ENCODE results near the gene SPSB3. TPM values are rescaled to one million over a fixed set of nuclear protein-coding genes. Genes with fewer than 3 reads are reported as not detected.
A peak's percentile ranks its signal among the peaks of the same experiment; 100 is the strongest.

The SPSB3 gene
- total RNA-seq, 1 donor from 2014 or later: 40.3 TPM

GRCh38 chr16:1776991-1777374, 5.4 kb downstream of the SPSB3 start:
- Mint-ChIP-seq H3K27me3 (no peaks in the 10 kb centered on the region), H3K4me1 (peaks cover 20% of the 10 kb centered on the region), H3K9me3 (no peaks in the 10 kb centered on the region), H3K4me3 (no peak overlapping the region), H3K36me3 (ENCODE audit: low read depth) (peaks cover 17% of the 10 kb centered on the region), H3K27ac (no peak overlapping the region)
- no peak for TF ChIP-seq CTCF (IDR thresholded peaks at IDR 0.05)
- ChIA-PET CTCF (no interaction called here), POLR2A (no interaction called here)
- ATAC-seq (ENCODE audit: low read depth) (no peak), DNase-seq (no peak)
- intact Hi-C loops (cut with micrococcal nuclease): no loop called here

GRCh38 chr16:1776672-1776955, 5.8 kb downstream of the SPSB3 start:
- DNase-seq: no peak
- Mint-ChIP-seq H3K9me3 (no peaks in the 10 kb centered on the region), H3K4me3 (no peak overlapping the region), H3K4me1 (peaks cover 20% of the 10 kb centered on the region), H3K27ac (no peak overlapping the region), H3K27me3 (no peaks in the 10 kb centered on the region), H3K36me3 (ENCODE audit: low read depth) (peaks cover 19% of the 10 kb centered on the region)
- intact Hi-C loops (cut with micrococcal nuclease): no loop called here
- ChIA-PET CTCF (no interaction called here), POLR2A (no interaction called here)
- no peak for TF ChIP-seq CTCF (IDR thresholded peaks at IDR 0.05)
- no peak for ATAC-seq (ENCODE audit: low read depth)

DNA sequence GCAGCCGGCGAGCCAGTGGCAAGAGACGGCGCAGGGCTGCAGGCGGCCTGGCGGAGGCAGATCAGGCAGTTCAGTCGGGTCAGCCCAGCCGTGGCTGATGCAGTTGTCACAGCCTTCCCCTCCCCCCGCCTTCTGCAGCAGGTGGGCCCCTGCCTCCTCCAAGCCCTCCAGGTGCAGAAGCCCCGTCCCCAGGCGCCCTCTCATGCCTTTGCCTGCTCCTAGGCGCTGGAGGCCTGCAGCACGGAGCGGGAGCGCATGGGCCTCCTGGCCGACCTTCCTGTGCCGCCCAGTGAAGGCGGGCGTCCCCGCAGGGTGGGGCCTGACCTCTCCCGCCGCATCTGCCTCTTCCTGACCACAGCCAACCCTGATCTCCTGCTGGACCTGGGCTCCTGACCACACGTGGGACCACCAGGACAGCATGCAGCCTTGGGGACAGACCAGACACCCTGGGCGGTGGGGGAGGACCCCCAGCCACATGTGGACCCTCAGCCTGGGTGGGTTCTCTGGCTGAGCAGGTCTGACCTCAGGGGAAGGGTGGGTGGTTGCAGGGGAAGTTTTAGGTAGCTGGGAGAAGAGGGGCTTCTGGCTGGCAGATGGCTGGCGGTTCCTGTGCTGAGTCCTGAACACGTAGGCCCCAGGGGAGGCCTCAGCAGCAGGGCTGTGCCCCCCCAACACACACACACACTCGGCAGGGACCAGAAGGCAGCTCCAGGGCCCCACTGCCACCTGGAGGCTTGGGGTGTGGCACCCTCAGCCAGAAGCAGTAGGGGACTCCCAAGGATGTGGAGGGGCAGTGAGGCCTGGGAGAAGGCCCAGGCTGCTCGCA, 6.3 kb downstream of the SPSB3 start:
- peaks cover 19% of the 10 kb centered on the region for H3K36me3 Mint-ChIP-seq (ENCODE audit: low read depth)
- CTCF ChIA-PET: no interaction called here
- POLR2A ChIA-PET: no interaction called here
- no peak overlapping the region for H3K27ac Mint-ChIP-seq
- no peaks in the 10 kb centered on the region for H3K9me3 Mint-ChIP-seq
- TF ChIP-seq CTCF (IDR thresholded peaks at IDR 0.05): no peak
- H3K4me3 Mint-ChIP-seq: no peak overlapping the region
- no peak for DNase-seq
- peaks cover 15% of the 10 kb centered on the region for H3K4me1 Mint-ChIP-seq
- ATAC-seq (ENCODE audit: low read depth): no peak
- intact Hi-C loops (cut with micrococcal nuclease): no loop called here
- no peaks in the 10 kb centered on the region for H3K27me3 Mint-ChIP-seq

GRCh38 chr16:1775006-1775845, 7.1 kb downstream of the SPSB3 start:
- Mint-ChIP-seq H3K27ac (no peak overlapping the region), H3K4me1 (peaks cover 19% of the 10 kb centered on the region), H3K9me3 (no peaks in the 10 kb centered on the region), H3K4me3 (peak overlapping the region; percentile 28), H3K36me3 (ENCODE audit: low read depth) (peaks cover 19% of the 10 kb centered on the region), H3K27me3 (no peaks in the 10 kb centered on the region)
- no peak for ATAC-seq (ENCODE audit: low read depth)
- TF ChIP-seq CTCF (IDR thresholded peaks at IDR 0.05): no peak
- intact Hi-C loops (cut with micrococcal nuclease): no loop called here
- ChIA-PET POLR2A (interaction anchor here (5.6 kb wide), 1 partner anchor 8 kb away, joined by 88 read pairs; the partner anchor contains the start of genes NUBP2 and SPSB3), CTCF (no interaction called here)
- DNase-seq: no peak

GRCh38 chr16:1774448-1774780, 8.0 kb downstream of the SPSB3 start:
- no peak for TF ChIP-seq CTCF (IDR thresholded peaks at IDR 0.05)
- H3K27ac Mint-ChIP-seq: no peak overlapping the region
- intact Hi-C loops (cut with micrococcal nuclease): loop anchor here (5.0 kb wide), 1 partner anchor 432 kb away; no protein-coding TSS in a partner anchor
- peaks cover 21% of the 10 kb centered on the region for H3K36me3 Mint-ChIP-seq (ENCODE audit: low read depth)
- peak overlapping the region; percentile 87 for H3K4me3 Mint-ChIP-seq
- DNase-seq (no peak), ATAC-seq (ENCODE audit: low read depth) (no peak)
- no peaks in the 10 kb centered on the region for H3K27me3 Mint-ChIP-seq
- H3K9me3 Mint-ChIP-seq: no peaks in the 10 kb centered on the region
- ChIA-PET CTCF (interaction anchor here (3.3 kb wide), 1 partner anchor 8 kb away, joined by 15 read pairs; the partner anchor contains the start of genes NUBP2 and SPSB3), POLR2A (interaction anchor here (1.1 to 5.6 kb wide), 2 partner anchors 8 to 67 kb away, joined by 6 to 88 read pairs; partner anchors contain the start of genes NUBP2 and SPSB3)
- peaks cover 24% of the 10 kb centered on the region for H3K4me1 Mint-ChIP-seq

All from activated B cell treated with CpG ODN at 0.5 μM for 24 hours (primary cell).